Ishikawa (cell line): ENCODE results near the gene NEUROG3.

ENCODE experiments used
- CEBPB ChIP-seq: IDR thresholded peaks from 2 replicates; pipeline ENCODE4 v1.6.1; 2012
- CREB1 ChIP-seq: IDR thresholded peaks from 2 replicates; pipeline ENCODE4 v1.6.1; 2012; ENCODE audit warnings: low read depth
- EGR1 ChIP-seq: IDR thresholded peaks from 2 replicates; pipeline ENCODE4 v1.6.1; 2012
- EP300 ChIP-seq: IDR thresholded peaks from 2 replicates; pipeline ENCODE4 v1.6.1; 2012; ENCODE audit warnings: borderline replicate concordance
- FOXM1 ChIP-seq: IDR thresholded peaks from 2 replicates; pipeline ENCODE4 v1.6.1; 2012; ENCODE audit warnings: low read depth, borderline replicate concordance
- NFIC ChIP-seq: IDR thresholded peaks from 2 replicates; pipeline ENCODE4 v1.6.1; 2012
- RAD21 ChIP-seq: IDR thresholded peaks from 2 replicates; pipeline ENCODE4 v1.6.1; 2012; ENCODE audit warnings: low read depth
- TAF1 ChIP-seq: IDR thresholded peaks from 2 replicates; pipeline ENCODE4 v1.6.1; 2012; ENCODE audit warnings: low read depth, mild to moderate bottlenecking
- TCF12 ChIP-seq: IDR thresholded peaks from 2 replicates; pipeline ENCODE4 v1.6.1; 2012; ENCODE audit warnings: low read depth
- TEAD4 ChIP-seq: IDR thresholded peaks from 2 replicates; pipeline ENCODE4 v1.6.1; 2012
- YY1 ChIP-seq: IDR thresholded peaks from 2 replicates; pipeline ENCODE4 v1.6.1; 2012; ENCODE audit warnings: low read depth
- ZBTB7A ChIP-seq: IDR thresholded peaks from 2 replicates; pipeline ENCODE4 v1.6.1; 2012; ENCODE audit warnings: low read depth
- TF ChIP-seq, protein P1 (sequence below): IDR thresholded peaks from 2 replicates; pipeline ENCODE4 v1.6.1; 2012
- TF ChIP-seq, protein P2 (sequence below): IDR thresholded peaks from 2 replicates; pipeline ENCODE4 v1.6.1; 2012; ENCODE audit warnings: low read depth, mild to moderate bottlenecking
- TF ChIP-seq, protein P3 (sequence below): IDR thresholded peaks from 2 replicates; pipeline ENCODE4 v1.6.1; 2012

Gene NEUROG3

DNA sequence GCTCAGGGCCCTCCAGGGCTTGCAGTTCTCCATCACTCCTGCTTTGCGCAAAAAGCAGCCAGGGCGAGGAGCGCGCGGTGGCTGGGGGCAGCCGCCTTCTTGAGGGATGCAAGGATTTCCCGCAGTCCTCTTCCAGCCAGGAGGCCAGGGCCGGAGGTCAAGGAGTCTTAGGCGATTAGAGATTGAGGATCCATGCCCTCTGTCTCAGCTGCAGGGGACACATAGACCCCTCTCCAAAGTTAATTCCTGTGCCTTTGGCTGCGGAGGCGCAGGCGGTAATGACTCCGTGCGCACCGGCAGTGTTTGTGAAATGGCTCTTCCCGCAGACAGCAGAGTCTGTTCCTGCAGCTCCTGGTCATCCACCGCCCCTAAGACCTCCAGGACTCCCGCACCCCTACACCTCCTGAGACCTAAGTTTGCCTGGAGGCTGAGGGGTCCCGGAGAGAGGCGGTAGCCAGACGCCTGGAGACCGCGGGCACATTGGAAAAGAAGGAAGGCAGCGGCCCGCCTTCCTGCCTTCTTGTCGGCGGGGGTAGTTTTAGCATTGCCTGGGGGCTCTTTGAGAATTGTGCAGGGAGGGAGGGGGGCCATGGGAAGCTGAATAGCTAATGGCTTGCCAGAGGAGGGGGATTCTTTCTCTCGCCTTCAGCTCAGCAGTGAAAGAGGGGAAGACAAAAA lies 3.3 kb upstream of the NEUROG3 start:
- TF ChIP-seq, protein P1, sequence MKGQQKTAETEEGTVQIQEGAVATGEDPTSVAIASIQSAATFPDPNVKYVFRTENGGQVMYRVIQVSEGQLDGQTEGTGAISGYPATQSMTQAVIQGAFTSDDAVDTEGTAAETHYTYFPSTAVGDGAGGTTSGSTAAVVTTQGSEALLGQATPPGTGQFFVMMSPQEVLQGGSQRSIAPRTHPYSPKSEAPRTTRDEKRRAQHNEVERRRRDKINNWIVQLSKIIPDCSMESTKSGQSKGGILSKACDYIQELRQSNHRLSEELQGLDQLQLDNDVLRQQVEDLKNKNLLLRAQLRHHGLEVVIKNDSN: no peak
- TF ChIP-seq NFIC (no peak), EP300 (no peak), ZBTB7A (no peak), RAD21 (no peak), TCF12 (no peak), TAF1 (no peak), CREB1 (no peak), EGR1 (no peak), TEAD4 (no peak), CEBPB (no peak), YY1 (no peak), FOXM1 (no peak)
- TF ChIP-seq, protein P2, sequence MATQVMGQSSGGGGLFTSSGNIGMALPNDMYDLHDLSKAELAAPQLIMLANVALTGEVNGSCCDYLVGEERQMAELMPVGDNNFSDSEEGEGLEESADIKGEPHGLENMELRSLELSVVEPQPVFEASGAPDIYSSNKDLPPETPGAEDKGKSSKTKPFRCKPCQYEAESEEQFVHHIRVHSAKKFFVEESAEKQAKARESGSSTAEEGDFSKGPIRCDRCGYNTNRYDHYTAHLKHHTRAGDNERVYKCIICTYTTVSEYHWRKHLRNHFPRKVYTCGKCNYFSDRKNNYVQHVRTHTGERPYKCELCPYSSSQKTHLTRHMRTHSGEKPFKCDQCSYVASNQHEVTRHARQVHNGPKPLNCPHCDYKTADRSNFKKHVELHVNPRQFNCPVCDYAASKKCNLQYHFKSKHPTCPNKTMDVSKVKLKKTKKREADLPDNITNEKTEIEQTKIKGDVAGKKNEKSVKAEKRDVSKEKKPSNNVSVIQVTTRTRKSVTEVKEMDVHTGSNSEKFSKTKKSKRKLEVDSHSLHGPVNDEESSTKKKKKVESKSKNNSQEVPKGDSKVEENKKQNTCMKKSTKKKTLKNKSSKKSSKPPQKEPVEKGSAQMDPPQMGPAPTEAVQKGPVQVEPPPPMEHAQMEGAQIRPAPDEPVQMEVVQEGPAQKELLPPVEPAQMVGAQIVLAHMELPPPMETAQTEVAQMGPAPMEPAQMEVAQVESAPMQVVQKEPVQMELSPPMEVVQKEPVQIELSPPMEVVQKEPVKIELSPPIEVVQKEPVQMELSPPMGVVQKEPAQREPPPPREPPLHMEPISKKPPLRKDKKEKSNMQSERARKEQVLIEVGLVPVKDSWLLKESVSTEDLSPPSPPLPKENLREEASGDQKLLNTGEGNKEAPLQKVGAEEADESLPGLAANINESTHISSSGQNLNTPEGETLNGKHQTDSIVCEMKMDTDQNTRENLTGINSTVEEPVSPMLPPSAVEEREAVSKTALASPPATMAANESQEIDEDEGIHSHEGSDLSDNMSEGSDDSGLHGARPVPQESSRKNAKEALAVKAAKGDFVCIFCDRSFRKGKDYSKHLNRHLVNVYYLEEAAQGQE: no peak
- TF ChIP-seq, protein P3, sequence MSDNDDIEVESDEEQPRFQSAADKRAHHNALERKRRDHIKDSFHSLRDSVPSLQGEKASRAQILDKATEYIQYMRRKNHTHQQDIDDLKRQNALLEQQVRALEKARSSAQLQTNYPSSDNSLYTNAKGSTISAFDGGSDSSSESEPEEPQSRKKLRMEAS: no peak

DNA sequence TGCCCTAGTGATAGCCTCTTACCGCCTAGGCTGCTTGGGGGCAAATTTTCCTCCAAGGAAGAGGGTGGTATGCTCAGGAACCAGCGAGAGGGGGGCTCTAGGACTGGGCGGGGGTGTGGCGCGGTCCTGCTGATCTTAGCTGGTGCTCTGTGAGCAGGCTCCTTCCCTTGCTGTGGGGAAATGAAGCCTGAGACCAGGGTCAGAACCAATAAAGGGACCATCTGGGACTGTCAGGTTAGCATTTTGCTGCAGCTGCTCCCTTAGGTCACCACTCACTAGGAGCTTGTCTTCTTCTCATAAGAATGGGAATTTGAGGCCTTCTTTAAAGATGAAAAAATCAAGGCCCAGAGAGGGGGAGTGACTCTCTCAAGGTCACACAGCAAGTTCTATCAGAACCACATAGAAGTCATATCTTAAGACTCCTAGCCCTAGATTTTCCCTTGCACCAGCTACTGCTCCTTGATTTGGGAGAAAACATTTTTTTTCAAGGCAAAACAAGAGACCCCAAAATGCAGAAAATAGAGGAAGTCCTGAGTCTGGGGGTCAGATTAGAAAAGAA lies 2.0 kb upstream of the NEUROG3 start:
- TF ChIP-seq, protein P3: no peak
- TF ChIP-seq CREB1: no peak
- TF ChIP-seq TCF12: no peak

DNA sequence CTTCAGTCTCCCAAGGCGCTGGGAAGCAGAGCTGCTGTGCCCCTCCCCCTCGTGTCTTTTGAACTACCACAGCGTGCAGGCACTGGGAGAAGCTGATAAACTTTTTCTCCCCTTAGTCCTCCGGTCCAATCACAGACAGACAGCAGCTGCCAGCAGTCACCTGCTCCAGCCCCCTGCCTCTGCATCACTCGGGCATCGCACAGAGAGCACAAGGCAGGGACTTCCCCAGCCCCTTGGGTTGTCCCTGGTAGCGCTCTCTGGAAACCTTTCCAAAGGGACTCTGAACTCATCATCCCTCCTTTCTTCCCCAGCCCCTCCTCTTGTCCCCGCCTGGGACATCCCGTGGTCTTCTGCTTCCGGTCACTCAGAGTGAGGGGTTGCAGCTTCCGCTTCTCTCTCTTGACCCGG lies 1.4 kb upstream of the NEUROG3 start:
- TF ChIP-seq, protein P3: no peak
- TF ChIP-seq NFIC: no peak
- no peak for TF ChIP-seq ZBTB7A
- TF ChIP-seq EGR1: no peak
- TF ChIP-seq, protein P2: no peak
- no peak for TF ChIP-seq CEBPB
- TF ChIP-seq YY1: no peak
- no peak for TF ChIP-seq CREB1
- TF ChIP-seq RAD21: no peak
- TF ChIP-seq TEAD4: no peak
- TF ChIP-seq, protein P1: no peak
- TF ChIP-seq EP300: no peak
- TF ChIP-seq TAF1: no peak

DNA sequence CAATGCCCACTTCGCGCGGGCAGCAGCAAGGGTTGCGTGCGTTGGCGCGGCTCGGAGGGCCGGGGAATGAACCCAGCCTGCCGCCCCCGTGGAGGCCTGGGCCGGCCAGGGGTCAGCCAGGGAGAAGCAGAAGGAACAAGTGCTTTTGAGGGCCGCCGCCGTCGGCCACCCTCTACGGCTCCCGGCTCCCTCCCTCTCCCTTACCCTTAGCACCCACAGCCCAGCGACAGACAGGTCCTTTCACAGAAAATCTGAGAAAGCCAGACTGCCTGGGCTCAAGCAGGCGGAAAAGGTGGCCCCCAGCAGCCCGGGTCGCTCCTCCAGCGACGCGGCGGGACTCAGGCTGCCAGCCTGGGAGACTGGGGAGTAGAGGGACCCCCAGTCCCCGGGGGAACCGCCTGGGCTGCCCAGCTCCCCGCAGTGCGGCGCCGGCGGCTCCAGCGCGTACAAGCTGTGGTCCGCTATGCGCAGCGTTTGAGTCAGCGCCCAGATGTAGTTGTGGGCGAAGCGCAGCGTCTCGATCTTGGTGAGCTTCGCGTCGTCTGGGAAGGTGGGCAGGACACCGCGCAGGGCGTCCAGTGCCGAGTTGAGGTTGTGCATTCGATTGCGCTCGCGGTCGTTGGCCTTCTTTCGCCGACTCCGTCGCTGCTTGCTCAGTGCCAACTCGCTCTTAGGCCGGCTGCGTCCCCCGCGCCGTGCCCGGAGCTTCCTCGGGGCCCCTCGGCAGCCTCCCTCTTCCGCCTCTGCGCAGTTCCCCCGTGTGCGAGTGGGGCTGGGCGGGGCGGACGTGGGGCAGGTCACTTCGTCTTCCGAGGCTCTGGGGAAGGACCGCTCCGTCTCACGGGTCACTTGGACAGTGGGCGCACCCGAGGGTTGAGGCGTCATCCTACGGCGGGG lies 815 bp downstream of the NEUROG3 start:
- no peak for TF ChIP-seq RAD21
- TF ChIP-seq TCF12: no peak
- no peak for TF ChIP-seq YY1
- no peak for TF ChIP-seq CEBPB
- TF ChIP-seq, protein P2: no peak
- no peak for TF ChIP-seq NFIC
- no peak for TF ChIP-seq ZBTB7A
- no peak for TF ChIP-seq EGR1
- TF ChIP-seq TAF1: no peak
